Stimulated activated naive B cell treated with anti-CD40 and anti-IgM and Interleukin-4, amounts not matched to agents 10 μg/mL and 1 μg/mL and 100 μg/mL, for 72 hours (primary cell): ENCODE data around the gene CCDC171.

ENCODE experiments used
- ATAC-seq, 2 donors: fragments of 150-1000 bp; cut with Tn5 transposase; replicated peaks; 2 replicates each; pipeline ENCODE4 v1.10.0; 2021; ENCODE audit warnings: moderate library complexity in 1 of 2
- DNase-seq: peaks from one replicate; pipeline ENCODE4 v3.0.0; 2021
- H3K27ac Mint-ChIP-seq: one replicate; pipeline ENCODE4 v1.8.0; 2022; ENCODE audit warnings: mild to moderate bottlenecking, mixed read lengths
- H3K27me3 Mint-ChIP-seq, 2 donors: one replicate each; pipeline ENCODE4 v1.8.0; 2022; ENCODE audit warnings: mixed read lengths in 2 of 2
- H3K36me3 Mint-ChIP-seq, 2 donors: one replicate each; pipeline ENCODE4 v1.8.0; 2022; ENCODE audit warnings: mixed read lengths in 2 of 2, mild to moderate bottlenecking in 1 of 2
- H3K4me1 Mint-ChIP-seq, 2 donors: one replicate each; pipeline ENCODE4 v1.8.0; 2022; ENCODE audit warnings: mixed read lengths in 2 of 2, mild to moderate bottlenecking in 1 of 2
- H3K4me3 Mint-ChIP-seq, 2 donors: one replicate each; pipeline ENCODE4 v1.8.0; 2022; ENCODE audit warnings: mild to moderate bottlenecking in 2 of 2, mixed read lengths in 2 of 2, moderate library complexity in 1 of 2
- H3K9me3 Mint-ChIP-seq, 2 donors: one replicate each; pipeline ENCODE4 v1.8.0; 2022; ENCODE audit warnings: mixed read lengths in 2 of 2, mild to moderate bottlenecking in 1 of 2

Gene CCDC171

GRCh38 chr9:15735083-15735857 lies 182.4 kb downstream of the CCDC171 start:
- Mint-ChIP-seq H3K27me3 (no peaks in the 10 kb centered on the region), H3K36me3 (no peaks in the 10 kb centered on the region), H3K4me1 (no peaks in the 10 kb centered on the region)

GRCh38 chr9:15736569-15736968 lies 183.7 kb downstream of the CCDC171 start:
- no peak for DNase-seq
- Mint-ChIP-seq H3K27ac (no peak overlapping the region), H3K4me3 (no peak overlapping the region), H3K4me1 (no peaks in the 10 kb centered on the region), H3K9me3 (peaks cover 0 to 2% of the 10 kb centered on the region in 2 donors), H3K27me3 (no peaks in the 10 kb centered on the region), H3K36me3 (no peaks in the 10 kb centered on the region)
- ATAC-seq: no peak

More at GRCh38 chr9:15735083-15735857, 182.4 kb downstream of the CCDC171 start:
- H3K4me3 Mint-ChIP-seq: no peak overlapping the region
- H3K9me3 Mint-ChIP-seq: peaks cover 0 to 1% of the 10 kb centered on the region in 2 donors
- H3K27ac Mint-ChIP-seq: no peak overlapping the region
- ATAC-seq (no peak), DNase-seq (no peak)

GRCh38 chr9:15738011-15738410 lies 185.2 kb downstream of the CCDC171 start:
- no peak overlapping the region for H3K27ac Mint-ChIP-seq
- peaks cover 0 to 3% of the 10 kb centered on the region in 2 donors for H3K9me3 Mint-ChIP-seq
- DNase-seq: no peak
- no peaks in the 10 kb centered on the region for H3K4me1 Mint-ChIP-seq
- H3K27me3 Mint-ChIP-seq: no peaks in the 10 kb centered on the region
- no peak for ATAC-seq
- no peak overlapping the region for H3K4me3 Mint-ChIP-seq
- peaks cover 0 to 3% of the 10 kb centered on the region in 2 donors for H3K36me3 Mint-ChIP-seq

- H3K9me3 Mint-ChIP-seq: peaks cover 0 to 3% of the 10 kb centered on the region in 2 donors
- ATAC-seq (no peak), DNase-seq (no peak)
- no peak overlapping the region for H3K27ac Mint-ChIP-seq
- H3K27me3 Mint-ChIP-seq: no peaks in the 10 kb centered on the region
- peaks cover 0 to 3% of the 10 kb centered on the region in 2 donors for H3K36me3 Mint-ChIP-seq
- H3K4me3 Mint-ChIP-seq: no peak overlapping the region
- no peaks in the 10 kb centered on the region for H3K4me1 Mint-ChIP-seq
Observed at GRCh38 chr9:15741015-15741414, 188.2 kb downstream of the CCDC171 start.

GRCh38 chr9:15743512-15743911 lies 190.7 kb downstream of the CCDC171 start:
- ATAC-seq: no peak
- no peaks in the 10 kb centered on the region for H3K27me3 Mint-ChIP-seq
- H3K9me3 Mint-ChIP-seq: peaks cover 3 to 11% of the 10 kb centered on the region in 2 donors
- no peak overlapping the region for H3K27ac Mint-ChIP-seq
- H3K36me3 Mint-ChIP-seq: peaks cover 16 to 20% of the 10 kb centered on the region in 2 donors
- no peaks in the 10 kb centered on the region for H3K4me1 Mint-ChIP-seq
- no peak for DNase-seq
- no peak overlapping the region for H3K4me3 Mint-ChIP-seq

GRCh38 chr9:15744196-15744595 lies 191.4 kb downstream of the CCDC171 start:
- H3K9me3 Mint-ChIP-seq: peaks cover 3 to 13% of the 10 kb centered on the region in 2 donors
- H3K4me1 Mint-ChIP-seq: no peaks in the 10 kb centered on the region
- no peak for DNase-seq
- no peak for ATAC-seq
- no peaks in the 10 kb centered on the region for H3K27me3 Mint-ChIP-seq
- H3K27ac Mint-ChIP-seq: no peak overlapping the region
- no peak overlapping the region for H3K4me3 Mint-ChIP-seq
- peaks cover 16 to 20% of the 10 kb centered on the region in 2 donors for H3K36me3 Mint-ChIP-seq

GRCh38 chr9:15746905-15747304 lies 194.1 kb downstream of the CCDC171 start:
- peaks cover 3 to 10% of the 10 kb centered on the region in 2 donors for H3K9me3 Mint-ChIP-seq
- no peak for DNase-seq
- H3K4me1 Mint-ChIP-seq: no peaks in the 10 kb centered on the region
- H3K27ac Mint-ChIP-seq: no peak overlapping the region
- no peaks in the 10 kb centered on the region for H3K27me3 Mint-ChIP-seq
- peaks cover 16 to 20% of the 10 kb centered on the region in 2 donors for H3K36me3 Mint-ChIP-seq
- H3K4me3 Mint-ChIP-seq: no peak overlapping the region
- no peak for ATAC-seq

- ATAC-seq: no peak
- Mint-ChIP-seq H3K36me3 (no peaks in the 10 kb centered on the region), H3K4me3 (no peak overlapping the region), H3K4me1 (no peaks in the 10 kb centered on the region), H3K27ac (no peak overlapping the region), H3K9me3 (peaks cover 7 to 11% of the 10 kb centered on the region in 2 donors), H3K27me3 (no peaks in the 10 kb centered on the region)
- no peak for DNase-seq
Observed at GRCh38 chr9:15755660-15756059, 202.8 kb downstream of the CCDC171 start.

- no peak for ATAC-seq
- Mint-ChIP-seq H3K4me1 (no peaks in the 10 kb centered on the region), H3K36me3 (no peaks in the 10 kb centered on the region)
Observed at GRCh38 chr9:15761551-15761950, 208.7 kb downstream of the CCDC171 start.

GRCh38 chr9:15763371-15763770 lies 210.5 kb downstream of the CCDC171 start:
- ATAC-seq: no peak
- Mint-ChIP-seq H3K4me3 (no peak overlapping the region), H3K27me3 (no peaks in the 10 kb centered on the region), H3K9me3 (peaks cover 2 to 4% of the 10 kb centered on the region in 2 donors), H3K4me1 (no peaks in the 10 kb centered on the region), H3K27ac (no peak overlapping the region), H3K36me3 (no peaks in the 10 kb centered on the region)
- no peak for DNase-seq

More at GRCh38 chr9:15761551-15761950, 208.7 kb downstream of the CCDC171 start:
- H3K4me3 Mint-ChIP-seq: no peak overlapping the region
- H3K27me3 Mint-ChIP-seq: no peaks in the 10 kb centered on the region
- no peak overlapping the region for H3K27ac Mint-ChIP-seq
- no peak for DNase-seq
- peaks cover 7 to 8% of the 10 kb centered on the region in 2 donors for H3K9me3 Mint-ChIP-seq

GRCh38 chr9:15764131-15764530 lies 211.3 kb downstream of the CCDC171 start:
- Mint-ChIP-seq H3K36me3 (no peaks in the 10 kb centered on the region), H3K9me3 (no peaks in the 10 kb centered on the region), H3K27me3 (no peaks in the 10 kb centered on the region), H3K4me1 (no peaks in the 10 kb centered on the region), H3K27ac (no peak overlapping the region), H3K4me3 (no peak overlapping the region)
- ATAC-seq (no peak), DNase-seq (no peak)

GRCh38 chr9:15769547-15769946 lies 216.7 kb downstream of the CCDC171 start:
- ATAC-seq: no peak
- no peaks in the 10 kb centered on the region for H3K27me3 Mint-ChIP-seq
- no peaks in the 10 kb centered on the region for H3K4me1 Mint-ChIP-seq
- H3K9me3 Mint-ChIP-seq: no peaks in the 10 kb centered on the region
- H3K4me3 Mint-ChIP-seq: no peak overlapping the region
- DNase-seq: no peak
- no peaks in the 10 kb centered on the region for H3K36me3 Mint-ChIP-seq
- no peak overlapping the region for H3K27ac Mint-ChIP-seq

GRCh38 chr9:15778861-15779260 lies 226.0 kb downstream of the CCDC171 start:
- no peaks in the 10 kb centered on the region for H3K4me1 Mint-ChIP-seq
- no peaks in the 10 kb centered on the region for H3K36me3 Mint-ChIP-seq
- DNase-seq (no peak), ATAC-seq (no peak)
- H3K4me3 Mint-ChIP-seq: no peak overlapping the region
- no peaks in the 10 kb centered on the region for H3K27me3 Mint-ChIP-seq
- H3K9me3 Mint-ChIP-seq: no peaks in the 10 kb centered on the region
- no peak overlapping the region for H3K27ac Mint-ChIP-seq

GRCh38 chr9:15782106-15782505 lies 229.3 kb downstream of the CCDC171 start:
- DNase-seq (no peak), ATAC-seq (no peak)
- Mint-ChIP-seq H3K4me3 (no peak overlapping the region), H3K27me3 (no peaks in the 10 kb centered on the region), H3K4me1 (no peaks in the 10 kb centered on the region), H3K27ac (no peak overlapping the region), H3K36me3 (peaks cover 0 to 3% of the 10 kb centered on the region in 2 donors), H3K9me3 (peaks cover 0 to 2% of the 10 kb centered on the region in 2 donors)

GRCh38 chr9:15785584-15785983 lies 232.7 kb downstream of the CCDC171 start:
- Mint-ChIP-seq H3K9me3 (peaks cover 0 to 2% of the 10 kb centered on the region in 2 donors), H3K27ac (no peak overlapping the region), H3K4me3 (no peak overlapping the region), H3K4me1 (no peaks in the 10 kb centered on the region), H3K36me3 (peaks cover 2 to 6% of the 10 kb centered on the region in 2 donors), H3K27me3 (no peaks in the 10 kb centered on the region)
- DNase-seq (no peak), ATAC-seq (no peak)
